B cell (primary cell): ENCODE data around the gene DCUN1D3.

Source experiments
- EZH2 ChIP-seq: IDR thresholded peaks from 2 replicates; pipeline ENCODE4 v1.6.1; 2012; ENCODE audit warnings: borderline replicate concordance, low read depth, mild to moderate bottlenecking, moderate library complexity, low read length; ENCODE audit not compliant: insufficient read depth, poor library complexity, severe bottlenecking
- TF ChIP-seq, protein P1 (sequence below): fragments of 200-600 bp; IDR thresholded peaks from one replicate; pipeline ENCODE4 v1.8.0; 2022; ENCODE audit warnings: antibody characterized with exemption, mild to moderate bottlenecking

DNA sequence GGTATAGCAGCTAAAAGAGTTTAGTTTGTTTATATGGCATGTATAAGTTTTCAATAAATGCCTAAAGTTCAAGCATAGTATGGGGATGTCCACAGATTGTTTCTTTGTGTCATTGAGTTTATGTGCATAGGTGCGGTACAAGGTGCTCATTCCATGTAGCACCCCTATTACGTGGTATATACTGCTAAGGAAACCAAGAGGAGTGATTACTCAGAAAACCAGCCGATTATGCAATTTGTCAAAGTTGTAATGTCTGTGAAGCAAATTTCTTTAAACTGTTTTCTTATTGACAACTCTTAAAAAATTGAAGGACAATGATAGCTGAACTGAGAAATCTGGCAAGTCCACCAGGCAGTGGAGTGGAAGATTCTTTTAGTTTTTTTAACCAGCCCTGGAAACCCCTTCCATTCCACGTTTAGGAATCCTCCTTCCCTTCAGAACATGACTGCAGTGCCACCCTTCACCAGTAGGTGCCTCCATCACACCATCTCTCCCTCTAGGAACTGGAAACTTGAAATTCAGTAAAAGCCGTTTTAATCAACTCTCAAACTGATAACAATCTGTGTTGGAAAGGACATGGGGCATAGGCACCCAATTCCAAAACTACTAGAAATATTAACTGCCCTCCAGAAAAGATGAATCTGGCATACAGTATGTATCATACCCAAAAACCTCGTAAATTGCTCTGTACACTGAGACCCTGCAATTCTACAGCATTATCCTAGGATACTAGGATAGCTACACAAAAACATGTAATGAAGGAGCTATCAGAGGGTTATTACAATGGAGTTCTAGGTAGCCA is 50.4 kb downstream of the DCUN1D3 start:
- TF ChIP-seq, protein P1, sequence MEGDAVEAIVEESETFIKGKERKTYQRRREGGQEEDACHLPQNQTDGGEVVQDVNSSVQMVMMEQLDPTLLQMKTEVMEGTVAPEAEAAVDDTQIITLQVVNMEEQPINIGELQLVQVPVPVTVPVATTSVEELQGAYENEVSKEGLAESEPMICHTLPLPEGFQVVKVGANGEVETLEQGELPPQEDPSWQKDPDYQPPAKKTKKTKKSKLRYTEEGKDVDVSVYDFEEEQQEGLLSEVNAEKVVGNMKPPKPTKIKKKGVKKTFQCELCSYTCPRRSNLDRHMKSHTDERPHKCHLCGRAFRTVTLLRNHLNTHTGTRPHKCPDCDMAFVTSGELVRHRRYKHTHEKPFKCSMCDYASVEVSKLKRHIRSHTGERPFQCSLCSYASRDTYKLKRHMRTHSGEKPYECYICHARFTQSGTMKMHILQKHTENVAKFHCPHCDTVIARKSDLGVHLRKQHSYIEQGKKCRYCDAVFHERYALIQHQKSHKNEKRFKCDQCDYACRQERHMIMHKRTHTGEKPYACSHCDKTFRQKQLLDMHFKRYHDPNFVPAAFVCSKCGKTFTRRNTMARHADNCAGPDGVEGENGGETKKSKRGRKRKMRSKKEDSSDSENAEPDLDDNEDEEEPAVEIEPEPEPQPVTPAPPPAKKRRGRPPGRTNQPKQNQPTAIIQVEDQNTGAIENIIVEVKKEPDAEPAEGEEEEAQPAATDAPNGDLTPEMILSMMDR = peak; percentile 100
- TF ChIP-seq EZH2 = no peak
